NCI-H1694 (cell line): Measurements from ENCODE around the gene HOXD3.

Source experiments
- DNase-seq: peaks from one replicate; lab custom pipeline; 2025; lab: John Stamatoyannopoulos, UW

HOXD3 gene

DNA sequence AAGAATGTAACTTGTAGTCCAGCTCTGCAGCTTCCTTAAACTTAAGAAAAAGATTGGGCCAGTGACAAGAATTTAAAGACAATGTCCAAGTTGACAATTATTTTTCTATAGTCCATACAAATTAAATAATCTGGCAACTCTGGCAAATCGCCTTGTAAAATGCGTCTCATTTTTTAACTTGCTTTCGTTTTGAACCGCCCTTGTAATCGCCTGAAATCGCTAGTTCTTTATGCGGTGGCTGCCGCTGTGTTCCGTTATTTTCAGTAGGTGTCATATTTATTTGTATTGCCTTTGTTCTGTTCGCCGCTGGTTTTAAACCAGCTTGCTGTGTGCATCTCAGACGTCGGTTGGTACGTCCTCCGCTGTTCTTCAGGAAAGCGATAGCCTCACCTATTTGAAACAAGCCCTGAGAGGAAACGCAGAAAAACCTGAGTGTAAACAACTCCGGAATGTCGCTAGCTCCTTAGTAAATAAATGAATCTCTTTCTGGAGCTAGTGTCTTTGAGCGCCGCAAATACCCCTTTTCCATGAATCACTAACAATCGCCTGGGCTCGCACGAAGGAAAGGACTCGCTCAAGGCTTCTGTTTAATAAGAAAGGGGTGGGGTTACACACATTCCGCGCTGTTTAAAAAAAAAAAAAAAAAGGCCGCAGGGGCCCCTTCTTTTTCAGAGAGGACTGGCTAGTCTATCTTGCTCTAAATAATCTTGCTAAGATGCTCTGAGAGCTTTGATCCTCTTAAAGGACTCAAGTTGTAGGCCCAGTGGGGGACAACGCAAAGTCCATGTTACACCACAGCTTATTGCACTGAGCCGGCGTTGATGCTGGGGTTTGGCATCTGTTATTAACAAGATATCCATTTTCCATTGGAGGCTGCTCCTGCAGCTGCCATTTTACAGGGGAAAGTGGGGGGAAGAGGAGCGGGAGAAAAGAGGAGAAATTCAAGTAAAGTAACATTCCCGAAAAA lies 24.6 kb upstream of the HOXD3 start:
- DNase-seq, result no peak

DNA sequence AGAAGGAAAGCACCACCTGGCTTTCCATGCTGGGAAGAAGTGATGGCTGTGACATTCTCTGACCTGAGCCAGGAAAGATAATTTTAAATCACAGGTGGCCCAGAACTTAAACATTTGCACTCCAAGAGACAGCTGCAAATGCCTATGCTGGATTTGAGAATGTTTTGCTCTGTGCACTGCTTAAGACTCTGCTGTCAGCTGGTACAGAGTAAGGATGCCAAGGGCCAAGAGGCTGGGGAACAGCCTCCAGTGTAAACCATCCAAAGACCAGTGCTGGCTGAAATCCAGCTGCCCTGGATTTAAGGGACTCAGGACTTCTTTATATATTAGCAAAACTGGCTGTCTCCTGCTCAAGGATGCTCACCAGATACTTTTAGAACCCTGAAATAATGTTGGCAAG lies 23.7 kb upstream of the HOXD3 start:
- DNase-seq, result no peak

GRCh38 chr2:176134035-176134434 lies 23.1 kb upstream of the HOXD3 start:
- no peak for DNase-seq

GRCh38 chr2:176135035-176135440 lies 22.1 kb upstream of the HOXD3 start:
- DNase-seq, result peak; percentile 10

- peak; percentile 31 for DNase-seq
These were observed 20.5 kb upstream of the HOXD3 start for GRCh38 chr2:176136374-176137251.

- no peak for DNase-seq
These were observed 19.9 kb upstream of the HOXD3 start for GRCh38 chr2:176137252-176137580.

DNA sequence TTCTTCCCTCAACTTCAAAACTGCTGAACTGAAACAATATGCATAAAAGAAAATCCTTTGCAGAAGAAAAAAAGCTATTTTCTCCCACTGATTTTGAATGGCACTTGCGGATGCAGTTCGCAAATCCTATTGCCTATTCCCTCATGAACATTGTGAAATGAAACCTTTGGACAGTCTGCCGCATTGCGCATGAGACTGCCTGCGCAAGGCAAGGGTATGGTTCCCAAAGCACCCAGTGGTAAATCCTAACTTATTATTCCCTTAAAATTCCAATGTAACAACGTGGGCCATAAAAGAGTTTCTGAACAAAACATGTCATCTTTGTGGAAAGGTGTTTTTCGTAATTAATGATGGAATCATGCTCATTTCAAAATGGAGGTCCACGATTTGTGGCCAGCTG lies 19.2 kb upstream of the HOXD3 start:
- no peak for DNase-seq

DNA sequence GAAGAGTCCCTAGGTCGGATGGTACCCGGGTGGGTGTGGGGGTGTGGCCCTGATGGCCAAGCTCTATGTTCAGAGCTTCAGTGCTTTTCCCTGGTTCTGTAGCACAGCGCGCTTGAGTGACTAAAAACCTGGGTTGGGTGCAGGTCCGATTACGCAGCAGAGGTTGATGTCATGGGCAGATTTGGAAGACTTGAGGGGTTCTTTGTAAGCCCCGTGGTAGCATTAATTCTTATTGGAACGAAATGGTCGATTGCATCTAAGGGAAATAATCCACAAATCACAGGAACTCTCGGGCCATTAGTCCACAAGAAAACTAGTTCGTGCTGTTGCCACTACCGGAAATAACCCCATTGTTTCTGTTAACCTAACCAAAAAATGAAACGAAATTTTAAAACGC lies 18.6 kb upstream of the HOXD3 start:
- no peak for DNase-seq

DNA sequence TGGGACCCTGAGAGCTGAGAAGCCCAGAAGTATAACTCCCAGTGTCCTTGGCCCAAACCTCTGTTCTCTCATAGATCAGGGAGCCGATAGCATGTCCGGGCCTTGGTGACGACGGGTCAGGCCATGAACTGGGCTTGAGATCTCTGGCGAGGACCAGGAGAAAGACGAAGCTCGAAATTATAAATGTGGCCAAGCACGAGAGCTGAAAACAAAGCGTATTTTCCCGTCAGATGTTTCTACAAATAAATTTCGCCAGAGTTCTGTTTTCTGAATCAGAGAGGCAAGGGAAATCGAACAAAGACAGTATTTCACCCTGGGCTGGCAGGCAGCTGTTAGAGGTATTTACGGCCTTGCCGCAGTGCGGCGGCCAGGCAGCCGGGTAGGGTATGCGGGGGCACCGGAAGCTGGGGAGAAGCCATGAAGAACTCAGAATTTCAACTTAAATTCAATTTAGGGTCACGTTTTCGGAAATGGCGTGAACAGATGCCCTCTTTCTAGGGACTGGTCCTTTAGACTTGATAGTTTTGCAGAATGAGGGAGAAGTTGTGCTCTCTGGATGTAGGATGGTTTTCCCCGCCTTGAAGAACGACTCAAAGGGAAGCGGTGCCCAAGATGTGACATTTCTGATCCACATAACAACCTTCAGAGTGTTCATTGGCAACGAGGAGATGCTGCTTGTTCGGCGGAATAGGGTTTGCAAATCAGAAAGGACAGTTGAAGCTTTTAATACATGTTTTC lies 18.0 kb upstream of the HOXD3 start:
- no peak for DNase-seq

DNA sequence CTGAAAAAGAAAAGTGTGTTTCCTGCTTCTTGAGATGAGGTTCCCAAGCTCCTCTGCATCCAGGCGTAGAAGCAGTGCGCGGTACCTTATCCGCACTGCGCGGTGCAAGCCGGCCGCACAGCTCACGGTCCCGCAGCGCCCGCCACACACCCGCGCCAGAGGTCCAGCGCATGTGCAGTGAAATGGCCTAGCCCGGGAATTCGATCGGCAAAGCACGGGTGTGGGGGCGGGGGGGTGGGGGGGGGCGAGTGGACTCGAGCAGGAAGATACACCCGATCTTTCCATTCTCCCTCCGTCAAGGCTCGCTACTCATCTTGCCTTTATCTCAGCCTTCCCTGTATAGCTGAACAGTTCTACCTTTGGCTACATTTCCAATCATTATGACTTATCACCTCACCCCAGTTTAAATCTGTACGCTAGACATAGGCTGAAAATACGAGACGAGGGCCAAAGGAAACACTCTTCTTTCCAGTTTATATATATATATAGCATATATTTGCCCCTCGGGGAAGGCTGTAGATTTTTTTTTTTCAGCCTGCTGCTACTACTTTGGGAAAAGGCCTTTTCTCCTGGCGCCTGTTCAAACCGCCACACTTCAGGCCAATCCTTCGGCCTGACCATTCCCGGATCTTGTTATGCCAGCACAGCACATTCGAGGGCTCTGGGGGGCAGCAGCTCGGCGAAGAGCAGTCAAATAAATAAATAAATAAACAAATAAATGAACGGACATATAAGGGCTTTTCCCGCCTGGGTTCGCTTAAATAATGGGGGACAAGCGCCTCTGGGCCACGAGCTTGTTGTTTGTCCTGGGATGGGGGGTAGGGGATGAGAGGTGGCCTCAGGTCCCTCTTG lies 17.2 kb upstream of the HOXD3 start:
- DNase-seq, result no peak

DNA sequence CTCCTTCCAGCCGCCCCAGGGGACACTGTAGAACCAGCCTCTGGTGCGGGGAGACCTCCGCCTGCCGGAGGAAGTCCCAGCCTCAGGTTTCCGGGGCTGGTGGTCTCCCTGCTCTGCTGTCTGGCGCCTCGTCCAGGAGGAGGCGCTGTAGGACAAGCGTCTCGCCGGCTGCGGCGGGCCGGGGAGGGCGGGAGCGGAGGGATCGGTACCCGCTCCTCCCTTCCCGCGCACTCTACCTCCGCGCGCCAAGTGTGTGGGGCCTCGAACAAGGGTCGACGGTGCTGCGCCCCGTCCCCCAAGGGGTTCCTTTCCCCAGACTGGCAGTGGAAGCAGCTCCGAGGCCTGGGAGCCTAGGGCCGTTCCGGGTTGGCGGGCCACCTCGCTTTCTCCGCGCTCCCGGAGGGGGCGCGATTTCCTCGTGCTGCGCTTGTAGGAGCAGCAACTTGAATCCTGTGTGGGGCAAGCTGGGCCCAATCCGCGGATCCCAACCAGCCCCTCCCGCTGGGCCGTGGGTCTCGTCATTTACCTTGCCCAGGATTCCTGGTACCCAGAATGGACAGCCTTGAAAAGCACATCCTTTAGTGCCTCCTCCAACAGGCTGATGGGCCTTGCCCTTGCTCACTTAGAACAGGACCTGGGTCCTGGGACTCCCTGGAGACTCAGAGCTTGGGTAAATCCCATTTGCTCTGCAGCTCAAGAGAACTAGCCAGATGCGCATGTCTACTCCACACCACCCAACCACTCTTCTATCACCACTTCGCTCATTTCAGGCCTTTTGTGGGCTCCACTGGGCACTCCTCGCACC lies 16.4 kb upstream of the HOXD3 start:
- DNase-seq, result peak; percentile 64

DNA sequence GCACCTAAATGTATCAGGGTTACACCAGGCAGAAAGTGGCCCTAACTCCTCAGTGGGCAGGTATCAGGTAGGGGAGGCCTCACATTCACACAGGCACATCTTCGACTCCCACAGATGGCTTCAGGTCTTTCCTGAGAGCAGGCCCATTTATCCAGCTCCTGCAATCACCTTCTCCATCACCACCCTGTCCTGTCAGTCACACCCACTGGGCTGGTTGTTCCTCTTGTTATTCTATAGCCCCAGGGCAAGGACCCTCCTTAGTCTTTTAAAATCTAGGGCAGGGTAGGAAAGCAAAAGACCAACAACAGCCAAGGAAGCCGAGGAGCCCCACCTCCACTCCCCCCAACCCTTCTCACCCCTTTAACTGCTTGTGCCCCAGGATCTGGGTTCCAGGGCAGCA lies 14.8 kb upstream of the HOXD3 start:
- DNase-seq, result no peak

DNA sequence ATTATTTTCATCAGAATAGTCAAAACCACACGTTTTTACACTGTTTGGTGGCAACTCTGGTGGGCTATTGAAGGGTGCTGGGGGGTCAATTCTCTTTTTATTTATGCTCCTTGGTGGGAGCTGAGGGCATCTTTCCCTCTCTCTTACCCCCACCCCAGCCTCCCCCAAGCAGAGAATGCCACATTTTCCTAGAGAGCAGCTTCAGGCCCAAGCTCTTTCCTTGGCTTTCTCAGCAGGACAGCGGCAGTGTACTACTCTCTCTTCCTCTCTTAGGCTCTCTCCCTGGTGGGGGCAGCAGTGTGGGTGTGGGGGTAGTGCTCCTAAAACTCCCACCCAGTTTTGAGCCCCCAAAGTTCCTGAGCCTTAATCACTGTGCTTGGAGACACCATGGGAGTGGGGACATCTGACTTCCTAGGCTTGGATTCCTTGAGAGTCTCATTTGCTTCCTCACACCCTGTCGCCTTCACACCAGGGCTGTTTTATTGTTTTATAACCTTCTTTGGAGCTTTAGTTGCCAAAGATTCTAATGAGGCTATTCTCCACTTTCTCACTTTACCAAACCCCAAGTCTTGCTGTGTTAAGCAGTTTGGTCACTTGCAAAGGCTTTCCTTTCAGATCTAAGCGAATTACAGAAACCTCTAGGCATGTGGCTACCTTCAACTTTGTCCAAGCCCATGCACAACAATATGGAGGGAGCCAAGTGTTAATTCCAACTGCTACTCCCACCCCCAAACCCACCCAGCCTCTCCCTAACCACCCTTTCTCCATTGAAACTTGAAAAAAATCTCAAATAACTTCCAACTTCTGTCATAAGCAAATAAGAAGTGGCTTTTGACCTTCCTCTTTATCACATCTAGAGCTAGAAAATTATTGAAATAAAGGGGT lies 11.8 kb upstream of the HOXD3 start:
- no peak for DNase-seq

GRCh38 chr2:176146101-176146500 lies 11.0 kb upstream of the HOXD3 start:
- DNase-seq, result no peak

DNA sequence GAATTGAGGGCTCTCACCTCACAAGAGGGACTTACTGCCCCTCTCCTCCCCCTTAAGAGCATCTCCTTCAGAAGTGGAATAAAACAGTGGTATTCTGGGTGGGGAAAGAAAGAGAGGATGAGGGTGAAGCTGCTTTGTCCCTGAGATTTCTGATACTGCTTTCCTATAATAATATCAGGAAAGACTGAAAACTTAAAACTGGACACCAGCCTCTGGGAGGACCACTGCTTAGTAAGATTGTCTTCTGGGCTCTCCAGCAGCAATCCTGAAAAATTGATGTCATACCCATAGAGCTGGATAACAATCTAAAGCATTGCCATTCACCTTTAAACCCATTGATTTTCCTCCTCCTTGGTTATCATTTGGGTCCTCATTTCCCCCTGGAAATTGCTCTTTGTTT lies 10.5 kb upstream of the HOXD3 start:
- DNase-seq, result no peak

DNA sequence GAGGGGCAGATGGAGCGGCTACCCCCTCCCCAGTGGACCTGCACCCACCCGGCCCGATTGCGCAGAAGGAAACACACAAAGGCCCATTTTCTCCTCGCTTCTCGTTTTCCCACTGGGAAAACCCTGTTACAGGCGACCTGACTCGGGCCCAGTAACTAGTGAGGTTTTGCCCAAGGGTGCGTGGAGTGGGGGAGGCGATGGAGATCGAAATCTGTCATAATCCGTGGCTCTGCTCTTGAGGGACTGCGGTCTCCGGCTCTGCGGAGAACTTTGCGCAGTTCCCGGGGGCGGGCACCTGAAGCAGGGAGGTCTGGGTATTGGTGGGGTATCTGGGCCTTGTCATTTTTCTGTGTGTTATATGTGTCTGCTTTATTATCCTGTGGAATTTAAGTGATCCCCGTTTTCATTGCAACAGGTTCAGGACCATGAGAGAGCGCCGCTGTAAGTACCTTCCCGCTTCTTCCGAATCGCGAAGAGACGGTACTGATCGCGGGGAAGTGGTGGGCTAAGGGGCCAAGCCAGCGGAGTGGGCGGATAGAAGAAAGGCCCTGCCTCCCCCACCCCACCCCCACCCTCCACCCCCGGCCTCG lies 9.8 kb upstream of the HOXD3 start:
- no peak for DNase-seq

DNA sequence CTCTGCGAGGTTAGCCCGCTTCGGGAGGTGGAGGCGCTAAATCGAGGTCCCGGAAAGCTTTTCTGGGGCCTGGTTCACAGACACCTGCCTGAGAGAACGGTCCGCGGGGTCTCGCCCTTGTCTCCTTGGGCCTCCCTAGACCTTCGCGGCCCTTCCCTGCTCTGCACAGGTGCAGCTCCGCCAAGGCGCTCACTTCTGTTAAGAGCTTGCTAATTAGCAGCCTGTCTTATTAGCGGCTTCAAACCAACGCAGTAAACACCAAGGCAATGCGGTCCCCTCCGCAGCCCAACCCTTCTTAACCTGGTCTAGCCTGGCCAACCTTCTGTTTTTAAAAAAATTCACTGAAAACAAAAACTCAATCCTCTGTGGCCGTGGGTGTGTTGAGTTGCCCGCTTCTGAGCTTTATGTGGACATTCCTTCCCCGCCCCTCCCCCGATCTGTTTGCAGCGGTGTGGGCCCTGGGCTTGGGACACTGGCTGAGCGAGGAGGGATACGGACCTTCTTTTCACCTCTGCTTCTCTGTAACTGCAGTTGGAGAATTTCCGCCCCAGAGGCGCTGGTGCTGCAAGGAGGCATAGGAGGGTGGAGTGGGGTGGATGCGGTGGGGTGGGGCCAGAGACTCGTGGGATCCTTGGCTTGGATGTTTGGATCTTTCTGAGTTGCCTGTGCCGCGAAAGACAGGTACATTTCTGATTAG lies 9.2 kb upstream of the HOXD3 start:
- DNase-seq, result no peak

GRCh38 chr2:176148751-176149421 lies 8.2 kb upstream of the HOXD3 start:
- no peak for DNase-seq
